GM10266 (cell line): ENCODE results near the gene ASCC2.
"Not testable (repeated sequence)": the region's sequence is repeated elsewhere in the genome, so short reads cannot be mapped to it uniquely, and the experiment has no call there.

Experiments used
- DNase-seq: peaks from one replicate; pipeline ENCODE4 v3.0.0; 2012; ENCODE audit errors: extremely low spot score
- TF ChIP-seq, protein P1 (sequence below): IDR thresholded peaks from 2 replicates; pipeline ENCODE4 v1.5.1; 2012; ENCODE audit warnings: mild to moderate bottlenecking, low read depth; ENCODE audit not compliant: control insufficient read depth, insufficient read depth; ENCODE audit errors: missing control alignments

The ASCC2 gene

DNA sequence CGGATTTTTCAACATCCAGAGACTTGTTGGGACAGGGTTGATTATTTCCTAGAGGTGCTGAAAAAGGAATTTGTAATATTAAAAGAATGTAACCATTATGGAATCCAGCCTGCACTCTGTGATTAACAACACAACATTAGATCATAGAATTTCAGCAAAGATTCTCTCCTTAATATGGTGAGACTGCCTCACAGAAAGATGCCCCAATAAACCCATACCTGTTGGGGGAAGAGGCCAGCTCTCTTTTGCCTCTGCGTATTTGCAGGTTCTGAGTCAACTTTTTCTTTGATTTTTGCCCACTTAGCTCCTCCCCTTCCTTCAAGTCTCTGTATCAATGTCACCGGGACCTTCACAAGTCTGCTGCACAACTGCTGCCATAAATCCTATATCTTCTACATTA is 32.5 kb upstream of the ASCC2 start:
- TF ChIP-seq, protein P1, sequence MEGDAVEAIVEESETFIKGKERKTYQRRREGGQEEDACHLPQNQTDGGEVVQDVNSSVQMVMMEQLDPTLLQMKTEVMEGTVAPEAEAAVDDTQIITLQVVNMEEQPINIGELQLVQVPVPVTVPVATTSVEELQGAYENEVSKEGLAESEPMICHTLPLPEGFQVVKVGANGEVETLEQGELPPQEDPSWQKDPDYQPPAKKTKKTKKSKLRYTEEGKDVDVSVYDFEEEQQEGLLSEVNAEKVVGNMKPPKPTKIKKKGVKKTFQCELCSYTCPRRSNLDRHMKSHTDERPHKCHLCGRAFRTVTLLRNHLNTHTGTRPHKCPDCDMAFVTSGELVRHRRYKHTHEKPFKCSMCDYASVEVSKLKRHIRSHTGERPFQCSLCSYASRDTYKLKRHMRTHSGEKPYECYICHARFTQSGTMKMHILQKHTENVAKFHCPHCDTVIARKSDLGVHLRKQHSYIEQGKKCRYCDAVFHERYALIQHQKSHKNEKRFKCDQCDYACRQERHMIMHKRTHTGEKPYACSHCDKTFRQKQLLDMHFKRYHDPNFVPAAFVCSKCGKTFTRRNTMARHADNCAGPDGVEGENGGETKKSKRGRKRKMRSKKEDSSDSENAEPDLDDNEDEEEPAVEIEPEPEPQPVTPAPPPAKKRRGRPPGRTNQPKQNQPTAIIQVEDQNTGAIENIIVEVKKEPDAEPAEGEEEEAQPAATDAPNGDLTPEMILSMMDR: no peak
- no peak for DNase-seq

DNA sequence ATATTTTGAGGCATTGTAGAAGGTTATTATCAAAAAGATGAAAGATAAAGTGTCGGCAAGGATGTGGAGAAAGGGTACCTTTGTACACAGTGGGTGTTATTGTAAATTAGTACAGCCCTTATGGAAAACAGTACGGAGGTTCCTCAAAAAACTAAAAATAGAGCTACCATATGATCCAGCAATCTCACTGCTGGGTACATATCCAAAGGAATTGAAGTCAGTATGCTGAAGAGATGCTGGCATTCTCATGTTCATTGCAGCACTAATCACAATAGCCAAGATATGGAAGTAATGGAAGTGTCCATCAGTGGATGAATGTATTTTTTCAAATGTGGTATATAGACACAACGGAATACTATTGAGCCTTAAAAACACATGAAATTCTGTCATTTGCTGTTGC is 29.8 kb upstream of the ASCC2 start:
- TF ChIP-seq, protein P1: no peak
- DNase-seq: no peak

- DNase-seq: no peak
- TF ChIP-seq, protein P1: no peak
Measured at GRCh38 chr22:29867260-29867659, 29.2 kb upstream of the ASCC2 start.

- DNase-seq: not testable (repeated sequence)
Measured at GRCh38 chr22:29865572-29865971, 27.5 kb upstream of the ASCC2 start.

GRCh38 chr22:29861672-29862297 is 23.7 kb upstream of the ASCC2 start:
- no peak for DNase-seq
- TF ChIP-seq, protein P1: no peak

DNA sequence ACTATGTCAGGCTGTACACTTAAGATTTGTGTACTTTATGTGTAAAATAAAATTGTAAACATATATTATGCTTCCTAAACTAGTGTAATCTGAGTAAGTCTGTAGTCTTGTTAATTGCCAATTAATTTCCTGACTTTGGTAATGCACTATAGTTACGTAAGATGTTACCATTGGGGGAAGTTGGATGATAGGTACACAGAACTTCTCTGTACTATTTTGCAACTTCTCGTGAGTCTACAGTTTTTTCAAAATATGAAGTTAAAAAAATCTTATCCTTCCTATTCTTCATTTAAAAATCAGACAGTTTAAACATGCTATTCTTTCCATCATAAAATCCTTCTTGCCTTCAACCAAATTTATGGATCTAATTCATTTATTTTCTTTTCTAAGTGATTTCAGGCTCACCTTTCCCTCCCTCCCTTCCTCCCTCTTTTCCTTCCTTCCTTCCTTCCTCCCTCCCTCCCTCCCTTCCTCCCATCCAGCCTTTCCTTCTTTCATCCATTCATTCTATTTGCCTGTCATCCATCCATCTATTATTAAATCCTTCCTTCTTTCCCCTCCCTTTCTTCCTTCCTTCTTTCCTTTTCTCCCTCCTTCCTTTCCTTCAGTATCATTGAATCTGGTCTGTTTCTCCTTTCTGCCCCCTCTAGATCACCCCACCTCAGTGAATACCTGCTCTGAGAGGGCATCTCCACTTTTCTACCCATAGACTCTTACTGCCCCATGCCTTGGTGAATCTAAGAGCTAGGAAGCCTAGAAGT is 22.1 kb upstream of the ASCC2 start:
- DNase-seq: no peak

GRCh38 chr22:29859030-29859429 is 21.0 kb upstream of the ASCC2 start:
- not testable (repeated sequence) for DNase-seq

More for the DNA sequence above, 22.1 kb upstream of the ASCC2 start:
- TF ChIP-seq, protein P1: no peak

GRCh38 chr22:29856496-29856895 is 18.4 kb upstream of the ASCC2 start:
- TF ChIP-seq, protein P1: no peak
- DNase-seq: no peak
